Natural killer cell (primary cell): ENCODE results near the gene PKN3. TPM values are rescaled to one million over a fixed set of nuclear protein-coding genes. Genes with fewer than 3 reads are reported as not detected.

Experiments
- ATAC-seq, 3 donors: fragments of 150-1000 bp in 2 of 3; fragments of 200-7000 bp in 1 of 3; cut with Tn5 transposase; 1 replicate in 1 of 3; 2 replicates in 2 of 3; pipeline ENCODE4 v1.10.0; 2021; ENCODE audit warnings: mild to moderate bottlenecking in 2 of 3, moderate library complexity in 2 of 3
- DNase-seq, 2 donors: peaks; one replicate each; pipeline versions ENCODE4 v3.0.0 to v3.0.0-alpha.2; 2013 to 2021; ENCODE audit warnings: mixed read lengths in 1 of 2
- H3K27ac ChIP-seq: one replicate; pipeline ENCODE4 v1.5.1; 2013; ENCODE audit warnings: mild to moderate bottlenecking, low read length
- H3K27me3 ChIP-seq: one replicate; pipeline ENCODE4 v1.6.1; 2013; ENCODE audit warnings: low read length; ENCODE audit not compliant: control insufficient read depth, insufficient read depth
- H3K36me3 ChIP-seq: one replicate; pipeline ENCODE4 v1.6.1; 2013; ENCODE audit warnings: low read length; ENCODE audit not compliant: control insufficient read depth, insufficient read depth
- H3K4me1 ChIP-seq: one replicate; pipeline ENCODE4 v1.6.1; 2013; ENCODE audit warnings: low read length; ENCODE audit not compliant: control insufficient read depth, insufficient read depth
- H3K4me3 ChIP-seq: one replicate; pipeline ENCODE4 v1.5.1; 2013; ENCODE audit warnings: low read length
- H3K9me3 ChIP-seq: one replicate; pipeline ENCODE4 v1.6.1; 2013; ENCODE audit warnings: low read length; ENCODE audit not compliant: control insufficient read depth, insufficient read depth
- H3K27ac Mint-ChIP-seq, 2 donors: one replicate each; pipeline ENCODE4 v1.8.0; 2022; ENCODE audit warnings: mild to moderate bottlenecking in 2 of 2, mixed read lengths in 2 of 2, moderate library complexity in 1 of 2
- H3K27me3 Mint-ChIP-seq, 2 donors: one replicate each; pipeline ENCODE4 v1.8.0; 2022; ENCODE audit warnings: low read depth in 2 of 2, mixed read lengths in 2 of 2
- H3K36me3 Mint-ChIP-seq: one replicate; pipeline ENCODE4 v1.8.0; 2022; ENCODE audit warnings: mixed read lengths
- H3K4me1 Mint-ChIP-seq, 2 donors: one replicate each; pipeline ENCODE4 v1.8.0; 2022; ENCODE audit warnings: mixed read lengths in 2 of 2
- H3K4me3 Mint-ChIP-seq: one replicate; pipeline ENCODE4 v1.8.0; 2022; ENCODE audit warnings: mild to moderate bottlenecking, moderate library complexity, mixed read lengths
- H3K9me3 Mint-ChIP-seq, 2 donors: one replicate each; pipeline ENCODE4 v1.8.0; 2022; ENCODE audit warnings: mixed read lengths in 2 of 2
- CTCF ChIP-seq: fragments of 200-600 bp; IDR thresholded peaks from one replicate; pipeline ENCODE4 v1.8.0; 2022; ENCODE audit warnings: antibody characterized with exemption
- WGBS: methylation state at CpG from one replicate; pipeline ENCODE4 v1.1.7; 2013; ENCODE audit warnings: missing lambda C conversion rate; ENCODE audit not compliant: insufficient coverage; 5-methylcytosine and 5-hydroxymethylcytosine counted together
- intact Hi-C: fragments of 100-400 bp; cut with micrococcal nuclease; formaldehyde crosslinking; loops from one replicate; pipeline ENCODE4 v1.14.2; 2022
- total RNA-seq, 4 donors: library from RNA; stranded (reverse); fragments of 120-200 nt in 1 of 4; gene quantifications; one replicate each; pipeline versions ENCODE4 v1.2.3 to v1.2.4, GENCODE V29; 2013 to 2022

PKN3 gene
- total RNA-seq, 3 donors from 2014 or later (not counting 1 experiment from before 2014, with no cell fraction given) = 3.6 to 4.5 (median 3.9) TPM

GRCh38 chr9:128684065-128684324 is 18.3 kb upstream of the PKN3 start:
- intact Hi-C loops = no loop called here
- no peaks in the 10 kb centered on the region for H3K27me3 Mint-ChIP-seq
- Histone ChIP-seq H3K9me3 (no peaks in the 10 kb centered on the region), H3K4me3 (peak overlapping the region; percentile 80), H3K27me3 (no peaks in the 10 kb centered on the region), H3K4me1 (peaks cover 64% of the 10 kb centered on the region), H3K36me3 (no peaks in the 10 kb centered on the region), H3K27ac (peak overlapping the region; percentile 92)
- ATAC-seq (no peak), DNase-seq (no peak)
- no peaks in the 10 kb centered on the region for H3K36me3 Mint-ChIP-seq
- peaks cover 44 to 51% of the 10 kb centered on the region in 2 donors for H3K4me1 Mint-ChIP-seq
- no peaks in the 10 kb centered on the region for H3K9me3 Mint-ChIP-seq
- WGBS = 0% methylated on average over 2 of the region's 3 CpGs
- H3K4me3 Mint-ChIP-seq = peak overlapping the region; percentile 94
- no peak for TF ChIP-seq CTCF
- H3K27ac Mint-ChIP-seq = peak overlapping the region; percentile 96 to 99

GRCh38 chr9:128684325-128685199 is 17.7 kb upstream of the PKN3 start:
- H3K4me1 Mint-ChIP-seq = peaks cover 44 to 51% of the 10 kb centered on the region in 2 donors
- H3K36me3 ChIP-seq = no peaks in the 10 kb centered on the region

GRCh38 chr9:128685636-128686489 is 16.4 kb upstream of the PKN3 start:
- Mint-ChIP-seq H3K4me3 (peak overlapping the region; percentile 94), H3K36me3 (no peaks in the 10 kb centered on the region), H3K27ac (peak overlapping the region; percentile 96 to 99), H3K27me3 (no peaks in the 10 kb centered on the region), H3K9me3 (no peaks in the 10 kb centered on the region), H3K4me1 (peaks cover 51 to 58% of the 10 kb centered on the region in 2 donors)
- Histone ChIP-seq H3K27ac (peak overlapping the region; percentile 92), H3K36me3 (no peaks in the 10 kb centered on the region), H3K27me3 (no peaks in the 10 kb centered on the region), H3K4me1 (peaks cover 68% of the 10 kb centered on the region), H3K9me3 (no peaks in the 10 kb centered on the region), H3K4me3 (peak overlapping the region; percentile 40)
- intact Hi-C loops = loop anchor here (2.0 kb wide), 1 partner anchor 29 kb away; the partner anchor contains the start of gene DYNC2I2
- TF ChIP-seq CTCF = no peak
- 46% methylated on average over 13 of the region's 17 CpGs for WGBS
- DNase-seq = peak; percentile 51 to 73
- ATAC-seq = peak; percentile 24 to 52 (median 44)

More at GRCh38 chr9:128684325-128685199, 17.7 kb upstream of the PKN3 start:
- TF ChIP-seq CTCF = no peak
- Histone ChIP-seq H3K4me3 (peak overlapping the region; percentile 80), H3K27ac (peak overlapping the region; percentile 92), H3K4me1 (peaks cover 64% of the 10 kb centered on the region), H3K27me3 (no peaks in the 10 kb centered on the region), H3K9me3 (no peaks in the 10 kb centered on the region)
- Mint-ChIP-seq H3K9me3 (no peaks in the 10 kb centered on the region), H3K4me3 (peak overlapping the region; percentile 94), H3K27ac (peak overlapping the region; percentile 96 to 99), H3K27me3 (no peaks in the 10 kb centered on the region), H3K36me3 (no peaks in the 10 kb centered on the region)
- ATAC-seq (peak; percentile 37 to 42 (median 39)), DNase-seq (peak; percentile 61 to 85)
- intact Hi-C loops = no loop called here
- 3% methylated on average over 15 of the region's 15 CpGs for WGBS
